NCI-H1417 (cell line): ENCODE data around the gene DAAM2.

Source experiments
- DNase-seq, 3 experiments: peaks; one replicate each; lab custom pipeline; 2025; lab: John Stamatoyannopoulos, UW

The DAAM2 gene

DNA sequence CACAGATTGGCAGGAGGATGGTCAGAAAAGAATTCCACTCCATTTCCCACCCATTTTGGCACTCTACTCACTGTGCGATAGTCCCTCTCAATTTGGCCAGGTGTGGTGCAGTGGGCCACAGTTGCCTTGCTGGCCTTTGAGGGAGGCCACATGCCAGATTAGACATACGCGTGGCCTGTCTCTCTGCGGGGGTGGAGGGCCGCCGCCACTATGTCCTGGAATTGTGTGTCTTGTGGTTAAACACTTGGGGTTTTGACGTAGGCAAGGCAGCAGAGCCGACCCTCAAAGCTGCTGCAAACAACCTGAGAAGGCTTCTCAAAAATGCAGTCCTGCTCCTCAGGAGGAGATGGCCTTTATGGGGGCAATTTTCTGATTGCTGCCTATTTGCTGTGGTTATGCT lies 4.9 kb upstream of the DAAM2 start:
- no peak for DNase-seq

DNA sequence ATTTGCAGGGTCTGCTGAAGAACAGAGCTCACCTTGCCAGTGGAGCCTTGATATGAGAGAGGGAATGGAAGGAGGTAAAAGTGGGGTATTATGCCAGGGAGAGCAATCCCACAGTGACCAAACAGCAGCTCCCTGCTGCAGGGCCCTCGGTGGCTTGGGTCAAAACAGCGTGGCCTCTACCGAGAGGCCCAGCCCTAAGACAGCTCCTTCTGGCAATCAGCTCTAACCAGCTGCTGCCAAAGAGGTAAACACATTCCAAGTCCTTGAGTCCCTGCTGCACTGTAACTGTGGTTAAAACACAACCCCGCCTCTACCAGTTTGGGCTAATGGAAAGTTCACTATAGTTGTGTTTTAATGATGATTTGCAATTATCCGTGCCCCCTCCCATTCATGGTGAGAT lies 1.4 kb upstream of the DAAM2 start:
- DNase-seq = no peak

DNA sequence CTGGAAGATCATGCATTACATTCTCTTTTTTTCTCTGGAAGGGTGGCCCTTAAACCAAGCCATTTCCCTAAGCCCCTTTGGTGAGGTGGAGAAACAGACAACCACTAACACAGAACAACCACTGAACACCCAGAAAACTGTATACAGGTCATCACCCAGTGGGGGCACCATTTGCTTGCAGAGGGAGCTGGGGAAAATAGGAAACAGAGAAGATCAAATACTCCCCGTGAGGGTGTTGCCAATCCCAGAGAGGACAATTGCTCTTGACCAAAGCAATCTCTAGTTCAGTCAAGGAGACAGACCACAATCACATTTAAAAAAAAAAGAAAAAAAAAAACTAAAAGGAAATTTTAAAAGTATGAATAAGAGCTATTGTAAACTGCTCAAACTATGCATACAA lies 865 bp upstream of the DAAM2 start:
- peak in 2 of 3 experiments; percentile 8 to 55 for DNase-seq

DNA sequence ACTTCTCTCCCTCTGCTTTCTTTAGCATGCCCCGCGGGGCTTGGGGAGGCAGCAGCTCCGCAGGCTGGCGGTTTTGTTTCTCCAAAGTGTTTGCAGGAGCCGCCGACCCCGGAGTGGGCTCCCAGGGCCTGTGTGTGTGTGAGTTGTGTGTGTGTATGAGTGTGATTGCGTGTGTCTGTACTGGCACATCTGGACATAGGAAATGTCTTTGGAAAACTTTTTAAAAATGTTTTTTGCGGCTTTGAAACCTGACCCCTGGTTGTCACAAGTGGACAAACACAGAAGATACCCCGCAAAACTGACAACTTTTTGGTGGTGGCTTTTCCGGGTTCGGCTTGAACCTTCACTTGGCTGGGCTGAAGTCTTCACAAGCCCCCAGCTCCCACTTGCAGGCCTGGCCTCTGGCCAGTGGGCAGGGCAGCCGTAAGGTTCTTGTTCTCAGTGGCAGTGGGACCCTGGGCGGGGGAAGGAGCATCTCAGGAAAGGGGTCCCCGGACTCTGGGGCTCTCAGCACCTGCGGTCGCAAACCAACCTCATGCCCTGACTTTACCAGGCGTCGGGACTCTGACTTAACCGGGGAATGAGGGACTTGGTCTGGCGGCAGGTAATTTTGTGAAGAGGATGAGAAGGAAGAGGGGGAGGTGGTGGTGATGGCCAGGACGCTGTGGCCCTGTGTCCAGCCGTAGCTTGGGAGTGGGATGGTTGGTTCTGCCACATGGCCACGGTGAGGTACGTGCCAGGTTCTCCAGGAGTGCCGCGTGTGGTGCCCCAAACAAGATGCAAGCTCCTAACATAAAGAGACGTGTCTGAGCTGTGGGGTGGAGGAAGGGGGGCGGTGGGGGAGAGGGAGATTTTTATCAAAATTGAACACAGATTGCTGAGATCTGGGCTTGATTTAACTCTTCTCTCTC lies 619 bp downstream of the DAAM2 start:
- DNase-seq = no peak

DNA sequence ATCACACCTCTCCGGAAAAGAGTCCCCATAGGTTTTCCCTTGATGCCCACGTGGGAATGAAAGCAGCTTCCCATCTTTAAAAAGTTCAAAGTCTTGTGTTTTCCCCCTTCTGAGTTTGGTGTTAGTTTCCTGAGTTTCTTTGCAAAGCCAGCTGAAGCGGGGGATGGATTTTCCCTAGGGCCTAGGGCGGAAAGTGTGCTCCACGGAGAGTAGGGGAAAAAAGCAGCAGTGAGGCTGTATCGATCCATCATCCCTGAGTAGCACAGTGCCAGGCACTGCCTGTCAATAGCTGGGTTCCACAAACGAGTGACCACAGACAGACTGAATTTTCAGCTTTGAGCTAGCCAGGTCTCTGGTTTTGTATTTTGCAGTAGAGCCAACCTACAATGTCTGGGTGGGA lies 1.3 kb downstream of the DAAM2 start:
- DNase-seq = no peak

DNA sequence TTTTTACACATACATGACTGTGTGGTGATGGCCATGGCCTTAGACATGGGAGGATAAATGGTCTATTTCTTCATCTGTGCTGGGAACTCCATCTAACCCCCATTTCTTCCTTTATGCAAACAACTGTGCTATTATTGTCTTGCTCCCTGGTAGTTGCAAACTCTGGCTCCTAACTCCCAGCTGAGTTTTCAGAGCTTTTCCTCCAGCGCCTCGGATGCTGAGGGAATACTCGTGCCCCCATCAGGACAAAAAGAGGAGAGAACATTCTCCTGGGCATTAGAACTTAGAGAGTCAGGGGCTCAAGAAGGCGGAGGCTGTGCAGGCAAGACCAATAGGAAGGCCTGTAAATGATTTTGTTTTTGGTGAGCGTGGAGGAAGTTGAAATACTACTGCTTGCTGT lies 2.1 kb downstream of the DAAM2 start:
- no peak for DNase-seq

DNA sequence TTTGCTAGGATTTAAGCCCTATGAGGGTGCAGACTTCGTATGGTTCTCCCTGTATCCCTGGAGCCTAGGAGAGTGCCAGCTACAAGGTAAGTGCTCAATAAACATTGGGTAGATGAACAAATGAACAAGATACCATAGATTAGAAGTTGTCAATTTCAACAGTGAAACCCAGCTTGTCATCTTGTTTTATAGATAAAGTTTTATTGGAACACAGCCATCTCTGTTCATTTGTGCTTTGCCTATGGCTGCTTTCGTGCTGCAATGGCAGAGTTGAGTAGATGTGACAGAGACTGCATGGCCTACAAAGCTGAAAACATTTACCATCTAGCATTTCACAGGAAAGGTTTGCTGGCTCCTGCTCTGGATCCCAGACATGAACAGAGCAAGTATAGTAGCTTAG lies 5.6 kb downstream of the DAAM2 start:
- no peak for DNase-seq

DNA sequence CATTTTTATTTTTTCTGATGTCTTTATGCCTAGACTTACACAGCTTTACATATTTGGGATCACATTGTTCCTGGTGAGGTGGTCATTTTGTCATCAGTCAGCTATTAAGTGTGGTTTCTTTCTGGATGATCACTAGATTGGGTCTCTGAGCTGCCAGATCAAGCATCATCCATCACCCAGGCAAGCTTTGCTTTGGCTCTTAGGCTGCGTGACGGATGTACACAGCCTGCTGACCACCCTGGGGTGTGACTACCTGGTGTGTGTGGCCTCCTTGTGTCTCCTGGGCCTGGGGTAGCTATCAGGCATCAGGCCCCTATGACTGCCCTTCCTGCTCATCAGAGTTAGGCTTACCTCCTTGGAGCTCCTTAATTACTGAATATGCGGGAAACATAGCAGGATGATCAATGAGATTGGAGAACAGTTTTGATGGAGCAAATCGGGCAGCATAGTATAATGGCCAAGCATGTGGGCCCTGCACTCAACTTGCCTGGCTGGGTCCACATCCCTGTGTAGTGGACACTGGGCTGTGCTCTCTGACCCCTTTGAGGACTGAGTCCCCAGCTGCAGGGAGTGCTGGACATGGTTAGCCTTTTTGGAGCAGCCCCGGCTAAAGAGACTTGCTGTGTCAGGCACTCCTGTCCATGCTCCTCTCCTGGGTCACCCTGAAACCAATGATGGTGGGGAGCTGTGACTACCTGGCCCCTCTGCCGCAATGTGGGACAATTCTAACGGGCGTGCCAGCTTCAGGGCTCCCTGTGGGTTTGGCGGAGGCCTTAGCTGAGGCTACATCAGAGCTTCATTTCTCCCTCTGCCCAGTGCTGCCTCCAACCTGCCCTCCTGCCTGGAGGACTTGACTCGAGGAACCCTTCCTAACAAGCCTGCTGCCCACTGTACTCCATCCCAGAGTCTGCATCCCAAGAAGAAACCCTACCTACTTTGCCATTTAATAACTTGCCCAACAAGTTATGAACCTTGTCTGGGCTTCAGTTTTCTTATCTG lies 8.2 kb downstream of the DAAM2 start:
- no peak for DNase-seq

DNA sequence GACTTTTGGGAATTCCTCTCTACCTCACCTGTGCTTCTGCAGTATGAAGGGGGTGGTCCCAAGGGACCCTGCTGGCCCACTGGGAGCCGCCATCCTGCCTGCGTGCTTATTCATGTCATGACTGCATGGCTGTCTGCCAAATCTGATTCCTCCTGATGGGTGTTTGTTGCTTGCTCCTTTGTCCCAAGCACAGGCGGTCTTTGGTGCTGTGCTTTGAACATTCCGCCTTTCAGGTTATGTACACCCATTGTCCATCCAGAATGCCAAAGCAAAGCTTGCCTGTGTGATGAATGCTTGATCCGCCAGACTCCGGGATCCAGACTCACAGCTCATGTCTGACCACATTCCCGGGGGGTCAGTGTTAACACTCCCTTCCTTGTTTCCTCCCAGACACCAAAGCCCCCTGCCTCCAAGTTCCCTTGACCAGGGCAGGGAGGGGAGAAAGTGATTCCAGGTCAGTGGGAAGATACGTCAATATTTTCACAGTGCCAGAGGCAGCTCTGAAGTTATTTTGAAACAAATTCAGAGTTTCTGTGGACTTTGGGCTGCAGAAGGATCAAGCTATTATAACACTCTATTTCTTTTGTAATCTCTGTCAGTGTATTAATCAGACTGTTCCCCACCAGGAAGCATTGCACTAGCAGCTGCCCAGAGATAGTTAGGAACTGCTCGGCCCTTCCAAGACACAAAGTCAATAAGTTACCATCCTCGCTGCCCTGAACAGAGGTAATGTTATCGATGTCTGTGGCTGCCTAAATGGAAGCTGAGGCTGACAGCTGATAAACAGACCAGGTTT lies 9.5 kb downstream of the DAAM2 start:
- peak in 1 of 3 experiments; percentile 10 for DNase-seq

DNA sequence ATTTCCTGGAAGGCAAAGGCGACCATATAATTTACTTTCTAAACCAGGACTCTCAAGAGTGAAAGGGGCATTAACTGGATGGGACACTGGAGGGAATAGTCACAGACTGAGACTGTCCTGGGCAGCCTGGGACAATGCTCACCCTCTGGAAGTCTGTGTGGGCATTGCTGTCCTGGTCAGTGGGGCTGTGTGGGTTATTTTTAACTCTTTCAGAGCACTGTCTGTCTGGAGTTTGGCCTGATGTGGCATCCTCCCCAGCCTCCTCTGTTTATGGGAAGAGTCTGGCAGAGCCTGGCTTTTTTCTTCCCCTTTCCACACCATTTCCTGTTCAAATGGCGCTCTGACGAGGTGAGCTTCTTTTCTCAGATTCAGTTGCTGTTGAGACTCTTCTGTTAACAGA lies 11.7 kb downstream of the DAAM2 start:
- DNase-seq = no peak

DNA sequence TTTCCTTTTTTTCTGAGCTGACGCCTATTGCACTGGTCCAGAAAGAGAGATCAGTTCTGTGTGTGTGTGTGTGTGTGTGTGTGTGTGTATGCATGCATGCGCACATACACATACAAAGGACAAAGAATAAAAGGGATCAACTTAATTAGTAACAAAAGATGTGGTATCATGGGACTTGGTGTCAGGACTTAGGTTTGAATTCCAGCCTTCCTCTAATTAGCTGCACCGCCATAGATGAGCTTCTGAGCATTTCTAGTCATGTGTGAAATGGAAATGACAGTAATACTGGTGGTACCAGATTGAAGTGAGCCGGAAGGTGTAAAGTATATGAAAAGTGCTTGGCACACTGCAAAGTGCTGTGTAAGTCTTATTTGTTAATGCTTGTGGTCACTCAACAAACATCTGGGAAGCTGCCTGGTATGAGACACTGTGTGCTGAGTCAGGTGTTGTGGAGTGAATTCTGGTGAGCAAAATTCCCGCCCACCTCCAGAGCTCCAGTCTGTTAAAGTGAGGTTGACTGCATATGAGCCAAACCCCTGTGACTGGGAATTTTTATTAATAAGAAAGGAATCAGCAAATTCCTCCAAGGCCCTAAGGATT lies 12.4 kb downstream of the DAAM2 start:
- no peak for DNase-seq

DNA sequence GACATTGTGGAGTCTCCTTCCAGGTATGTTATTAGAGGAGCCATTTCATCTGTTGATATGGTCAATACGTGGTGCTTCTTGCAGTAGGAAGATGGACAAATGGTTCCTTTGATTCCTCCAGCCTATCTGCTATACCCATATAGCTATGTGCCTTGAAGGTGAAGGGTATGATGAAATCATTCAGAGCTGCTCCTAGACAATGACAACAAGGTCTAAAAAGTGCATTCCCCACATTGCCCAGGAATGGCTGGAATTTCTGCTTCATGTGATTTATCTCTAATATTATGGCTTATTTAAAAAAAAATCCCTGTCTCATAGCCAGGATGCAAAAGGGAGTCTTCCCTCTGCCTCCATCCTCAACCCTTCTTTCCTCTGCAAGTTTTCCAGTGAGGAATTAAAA lies 14.1 kb downstream of the DAAM2 start:
- DNase-seq = no peak

DNA sequence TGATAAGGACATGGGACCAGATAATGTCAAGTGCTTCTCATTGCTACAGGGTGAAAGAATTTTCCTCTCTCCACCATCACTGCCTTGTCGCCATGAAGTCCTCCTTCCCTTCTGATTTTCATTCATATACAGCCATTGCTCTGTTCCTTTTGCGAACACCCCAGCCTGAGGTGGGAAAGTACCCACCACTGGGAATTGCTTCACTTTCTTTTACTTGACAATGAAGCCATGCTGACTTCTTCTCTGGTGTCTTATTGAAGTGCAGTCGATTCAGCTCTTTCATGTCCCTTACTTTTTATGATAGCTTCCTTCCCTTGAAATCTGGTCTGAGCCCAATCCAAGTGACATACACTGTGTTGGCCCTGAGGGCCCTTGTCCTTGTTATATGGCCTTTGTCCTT lies 16.2 kb downstream of the DAAM2 start:
- DNase-seq = no peak

DNA sequence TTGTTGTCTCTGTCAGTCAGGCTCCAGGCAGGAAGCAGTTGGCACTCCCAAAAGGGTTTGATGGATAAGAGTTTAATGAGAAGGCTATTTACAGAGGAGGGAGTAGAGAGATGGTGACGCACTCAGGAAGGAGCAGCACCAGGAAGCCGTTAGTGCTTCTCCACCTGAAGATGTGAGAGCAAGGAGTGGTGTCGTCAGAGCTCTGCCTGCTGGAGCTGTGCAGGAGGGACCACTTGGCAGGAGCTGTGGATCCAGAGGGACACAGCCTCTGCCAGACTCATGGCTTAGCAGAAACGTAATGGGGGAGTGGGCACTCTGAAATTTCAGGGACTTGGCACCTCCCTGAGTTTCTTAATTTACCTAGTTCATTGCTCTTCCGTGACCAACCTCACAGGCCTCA lies 16.8 kb downstream of the DAAM2 start:
- peak; percentile 6 to 40 (median 7) for DNase-seq

DNA sequence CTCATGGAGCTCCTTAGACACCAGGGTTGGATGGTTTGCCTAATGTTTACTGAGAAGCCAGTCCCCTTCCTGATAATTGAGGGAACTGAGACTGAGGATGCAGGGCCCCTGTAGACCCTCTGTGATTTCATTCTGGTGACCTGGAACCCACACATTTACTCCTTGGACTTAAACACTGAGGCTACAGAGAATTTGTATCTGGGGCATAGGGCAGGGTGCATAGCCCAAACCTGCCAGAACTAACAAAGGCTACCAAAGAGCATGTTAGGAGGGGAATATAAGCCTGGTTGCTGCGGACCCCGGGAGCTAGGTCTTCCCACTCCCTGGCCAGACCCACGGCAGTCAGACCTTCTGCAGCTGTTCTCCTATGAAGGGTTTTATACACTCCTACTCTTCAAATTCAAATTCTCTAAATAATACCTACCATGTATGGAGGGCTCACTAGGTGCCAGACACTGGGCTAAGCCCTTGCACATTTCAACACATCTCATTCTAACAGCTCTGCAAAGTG lies 19.7 kb downstream of the DAAM2 start:
- no peak for DNase-seq

DNA sequence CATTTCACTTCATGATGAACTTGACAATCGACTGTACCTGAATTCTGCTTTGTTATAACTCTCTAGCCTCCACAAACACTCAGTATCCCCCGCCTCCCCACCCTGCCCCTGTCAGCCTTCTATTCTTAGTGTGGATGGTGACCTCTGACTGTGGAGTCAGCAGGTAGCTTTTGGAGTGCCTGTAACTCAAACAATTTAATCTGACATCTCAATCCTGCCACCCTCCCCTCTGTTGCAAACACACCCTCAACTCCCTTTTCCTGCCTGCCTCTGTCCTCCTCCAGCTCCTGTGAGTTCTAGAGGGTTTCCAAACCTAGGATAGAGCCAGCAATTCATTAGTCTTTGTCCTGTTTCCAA lies 20.3 kb downstream of the DAAM2 start:
- DNase-seq = peak in 2 of 3 experiments; percentile 41 to 77

DNA sequence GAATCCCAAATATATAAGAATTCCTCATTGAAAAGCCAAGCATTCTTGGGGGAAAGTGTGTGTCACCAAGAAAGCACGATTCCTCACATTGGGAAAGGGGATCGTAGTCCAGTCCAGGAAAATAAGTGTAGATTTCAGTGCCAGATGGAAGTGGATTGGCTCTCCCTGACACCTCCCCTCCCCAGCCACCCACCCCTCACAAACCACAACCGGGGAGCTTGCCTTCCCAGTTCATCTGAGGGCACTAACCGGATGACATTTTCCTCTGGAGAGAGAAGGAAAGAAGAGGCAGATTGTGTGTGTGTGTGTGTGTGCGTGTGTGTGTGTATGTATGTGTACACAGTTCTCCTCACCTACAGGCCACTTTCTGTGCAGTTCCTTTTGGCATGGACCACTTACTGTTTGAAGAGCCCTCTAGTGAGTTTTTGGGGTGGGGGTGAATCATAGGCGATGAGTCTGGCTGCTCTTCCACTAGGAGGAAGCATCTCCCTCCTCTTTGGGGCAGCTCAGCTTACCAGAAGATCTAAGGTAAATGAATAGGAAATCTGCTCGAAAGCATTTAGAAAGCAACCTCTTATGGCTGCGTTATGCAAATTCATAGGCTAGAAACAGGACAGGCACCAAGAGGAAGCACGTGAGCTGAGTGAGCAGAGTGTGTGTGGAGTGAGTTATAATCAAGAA lies 20.8 kb downstream of the DAAM2 start:
- peak; percentile 41 to 82 (median 70) for DNase-seq

DNA sequence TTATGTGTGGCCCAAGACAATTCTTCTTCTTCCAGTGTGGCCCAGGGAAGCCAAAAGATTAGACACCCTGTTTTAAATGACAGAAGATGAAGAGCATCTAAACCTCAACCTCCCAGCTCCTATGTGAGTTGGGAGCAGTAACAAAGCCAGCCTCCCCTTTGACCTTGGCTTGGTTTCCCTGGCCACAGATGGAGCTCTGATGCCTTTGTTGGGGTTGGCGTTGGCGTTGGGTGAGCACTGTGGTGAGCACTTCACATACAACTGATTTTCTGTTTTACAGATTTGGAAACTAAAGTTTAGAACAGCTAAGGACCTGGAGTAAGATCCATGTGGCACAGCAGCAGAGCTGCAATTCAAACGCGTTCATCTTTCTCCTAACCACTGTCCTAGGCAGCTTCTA lies 22.1 kb downstream of the DAAM2 start:
- DNase-seq = no peak

DNA sequence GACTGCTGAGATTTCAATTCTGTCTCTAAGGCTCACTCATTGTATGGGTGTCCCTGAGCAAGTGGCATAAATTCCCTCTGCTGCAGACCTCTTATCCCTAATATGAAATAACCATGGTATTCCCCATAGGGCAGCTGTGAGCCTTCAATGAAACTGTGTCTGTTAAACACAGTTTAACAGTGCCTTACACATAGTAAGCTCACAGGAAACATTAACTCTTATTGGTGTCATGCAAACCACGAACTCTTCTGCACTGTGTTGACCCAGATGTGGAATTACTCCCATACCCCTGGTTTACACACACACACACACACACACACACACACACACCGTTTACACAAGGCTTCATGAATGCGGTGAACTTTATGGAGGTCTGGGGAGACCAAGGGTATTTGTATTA lies 23.2 kb downstream of the DAAM2 start:
- DNase-seq = no peak

DNA sequence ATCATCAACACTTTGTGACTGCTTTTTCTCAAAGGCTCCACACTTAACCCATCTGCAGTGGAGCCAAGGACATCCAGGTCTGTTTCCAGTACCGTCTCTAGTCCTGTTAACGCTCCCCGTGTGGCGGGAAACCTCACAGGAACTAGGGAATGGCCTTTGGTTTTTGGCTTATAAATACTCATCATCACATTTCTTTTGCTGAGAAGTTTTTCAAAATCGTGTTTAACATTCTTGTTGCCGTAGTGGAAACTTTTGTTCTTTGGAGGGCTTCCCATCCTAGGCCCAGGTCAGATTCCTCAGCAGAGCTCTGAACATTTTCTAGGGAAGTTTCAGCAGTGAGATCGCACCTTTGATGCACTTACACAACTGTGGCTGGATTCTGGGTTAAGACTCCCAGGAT lies 24.6 kb downstream of the DAAM2 start:
- no peak for DNase-seq

DNA sequence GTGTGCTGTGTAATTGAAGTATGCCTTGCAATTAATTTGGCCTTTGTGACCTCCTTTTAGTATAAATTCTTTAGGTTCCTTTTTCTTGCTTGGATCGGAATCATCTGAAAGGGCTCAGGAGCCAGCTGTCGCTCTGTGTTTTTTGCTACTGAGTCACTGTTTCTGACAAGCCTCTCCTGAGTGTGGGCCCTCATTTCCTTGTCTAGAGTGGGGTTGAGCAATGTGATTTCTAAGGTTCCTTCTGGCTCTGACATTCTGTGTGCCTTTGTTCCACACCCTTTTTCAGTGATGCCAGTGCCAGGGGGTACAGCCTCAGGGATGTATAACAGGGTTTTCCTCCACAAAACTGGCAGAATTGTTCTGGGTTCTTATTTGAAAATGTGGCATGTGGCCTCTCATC lies 26.5 kb downstream of the DAAM2 start:
- no peak for DNase-seq
